Astrocyte (in vitro differentiated cells and primary cell): ENCODE data around the gene CSNK1E. TPM values are rescaled to one million over a fixed set of nuclear protein-coding genes. Genes with fewer than 3 reads are reported as not detected.

ENCODE experiments used
- DNase-seq: peaks from one replicate; pipeline ENCODE4 v3.0.0-alpha.2; 2010; ENCODE audit warnings: low read depth
- FAIRE-seq: peaks from 2 replicates; lab custom pipeline; 2011; peaks lifted over from hg19 to GRCh38; lab: Jason Lieb, UNC
- H2AFZ ChIP-seq: 2 replicates; pipeline ENCODE4 v1.6.0; 2012; ENCODE audit warnings: low read depth, low read length, inconsistent platforms
- H3K27ac ChIP-seq: 2 replicates; pipeline ENCODE4 v1.5.1; 2011; ENCODE audit warnings: low read depth, low read length, inconsistent platforms
- H3K27me3 ChIP-seq: 2 replicates; pipeline ENCODE4 v1.6.0; 2011; ENCODE audit warnings: low read length, inconsistent platforms; ENCODE audit not compliant: insufficient read depth
- H3K36me3 ChIP-seq: 2 replicates; pipeline ENCODE4 v1.5.1; 2011; ENCODE audit warnings: low read length, inconsistent platforms; ENCODE audit not compliant: insufficient read depth
- H3K4me1 ChIP-seq: 2 replicates; pipeline ENCODE4 v1.5.1; 2011; ENCODE audit warnings: low read length, inconsistent platforms; ENCODE audit not compliant: insufficient read depth
- H3K4me2 ChIP-seq: 2 replicates; pipeline ENCODE4 v1.6.0; 2012; ENCODE audit warnings: low read length, inconsistent platforms
- H3K4me3 ChIP-seq: 2 replicates; pipeline ENCODE4 v1.5.1; 2011; ENCODE audit warnings: low read depth, mild to moderate bottlenecking, low read length, inconsistent platforms; ENCODE audit not compliant: insufficient read depth
- H3K79me2 ChIP-seq: 2 replicates; pipeline ENCODE4 v1.6.0; 2012; ENCODE audit warnings: mild to moderate bottlenecking, low read length, inconsistent platforms; ENCODE audit not compliant: insufficient read depth
- H3K9ac ChIP-seq: 2 replicates; pipeline ENCODE4 v1.6.0; 2012; ENCODE audit warnings: mild to moderate bottlenecking, low read length, inconsistent platforms
- H3K9me3 ChIP-seq: 2 replicates; pipeline ENCODE4 v1.5.1; 2012; ENCODE audit warnings: low read depth, mild to moderate bottlenecking, low read length, inconsistent platforms; ENCODE audit not compliant: insufficient read depth
- H4K20me1 ChIP-seq: 2 replicates; pipeline ENCODE4 v1.6.0; 2012; ENCODE audit warnings: low read length, inconsistent platforms; ENCODE audit not compliant: insufficient read depth
- H3K27ac Mint-ChIP-seq: one replicate; pipeline ENCODE4 v1.8.0; 2021; ENCODE audit warnings: mild to moderate bottlenecking, mixed read lengths; ENCODE audit not compliant: unreplicated experiment
- H3K27me3 Mint-ChIP-seq: one replicate; pipeline ENCODE4 v1.8.0; 2021; ENCODE audit warnings: low read depth, mixed read lengths; ENCODE audit not compliant: unreplicated experiment
- H3K36me3 Mint-ChIP-seq: one replicate; pipeline ENCODE4 v1.8.0; 2021; ENCODE audit warnings: low read depth, mixed read lengths; ENCODE audit not compliant: unreplicated experiment
- H3K4me1 Mint-ChIP-seq: one replicate; pipeline ENCODE4 v1.8.0; 2021; ENCODE audit warnings: low read depth, mixed read lengths; ENCODE audit not compliant: unreplicated experiment
- H3K4me3 Mint-ChIP-seq: one replicate; pipeline ENCODE4 v1.8.0; 2021; ENCODE audit warnings: mild to moderate bottlenecking, moderate library complexity, mixed read lengths; ENCODE audit not compliant: unreplicated experiment
- H3K9me3 Mint-ChIP-seq: one replicate; pipeline ENCODE4 v1.8.0; 2021; ENCODE audit warnings: mild to moderate bottlenecking, mixed read lengths; ENCODE audit not compliant: unreplicated experiment
- CTCF ChIP-seq: IDR thresholded peaks from 2 replicates; pipeline ENCODE4 v1.5.1; 2011; ENCODE audit warnings: low read depth, mild to moderate bottlenecking, inconsistent platforms, low read length, moderate library complexity; ENCODE audit not compliant: insufficient read depth
- EZH2 ChIP-seq: IDR thresholded peaks from 2 replicates; pipeline ENCODE4 v1.6.1; 2012; ENCODE audit warnings: mild to moderate bottlenecking, low read length, inconsistent platforms; ENCODE audit not compliant: insufficient read depth
- total RNA-seq: library from RNA; stranded (reverse); gene quantifications from 2 replicates; pipeline ENCODE4 v1.2.1, GENCODE V29; 2021

CSNK1E gene
- total RNA-seq, 1 donor from 2014 or later = 171 TPM

- no peaks in the 10 kb centered on the region for H3K27me3 Mint-ChIP-seq
- Histone ChIP-seq H2AFZ (no peak overlapping the region), H3K4me2 (no peak overlapping the region), H3K36me3 (peaks cover 64% of the 10 kb centered on the region), H3K27me3 (no peaks in the 10 kb centered on the region), H3K9me3 (no peaks in the 10 kb centered on the region), H3K27ac (peak overlapping the region; percentile 4), H3K4me3 (no peak overlapping the region), H4K20me1 (peaks cover 98% of the 10 kb centered on the region), H3K4me1 (peaks cover 35% of the 10 kb centered on the region), H3K9ac (no peak overlapping the region), H3K79me2 (peaks cover 97% of the 10 kb centered on the region)
- no peak overlapping the region for H3K4me3 Mint-ChIP-seq
- no peak for TF ChIP-seq EZH2
- no peak for TF ChIP-seq CTCF
- peaks cover 19% of the 10 kb centered on the region for H3K4me1 Mint-ChIP-seq
- H3K27ac Mint-ChIP-seq = peak overlapping the region; percentile 77
- peaks cover 27% of the 10 kb centered on the region for H3K36me3 Mint-ChIP-seq
- H3K9me3 Mint-ChIP-seq = no peaks in the 10 kb centered on the region
- FAIRE-seq = no peak
- DNase-seq = no peak
These were observed 16.3 kb downstream of the CSNK1E start for GRCh38 chr22:38300946-38301345.

- H4K20me1 ChIP-seq = peaks cover 98% of the 10 kb centered on the region
- H3K9me3 Mint-ChIP-seq = no peaks in the 10 kb centered on the region
- H3K4me1 Mint-ChIP-seq = peaks cover 13% of the 10 kb centered on the region
- peaks cover 69% of the 10 kb centered on the region for H3K36me3 ChIP-seq
- H3K27ac ChIP-seq = peak overlapping the region; percentile 97
- TF ChIP-seq EZH2 (no peak), CTCF (no peak)
- no peaks in the 10 kb centered on the region for H3K27me3 Mint-ChIP-seq
- no peak overlapping the region for H3K4me3 ChIP-seq
- H3K4me2 ChIP-seq = no peak overlapping the region
- peaks cover 97% of the 10 kb centered on the region for H3K79me2 ChIP-seq
- H3K36me3 Mint-ChIP-seq = peaks cover 27% of the 10 kb centered on the region
- peak overlapping the region; percentile 34 for H3K4me3 Mint-ChIP-seq
- no peak for FAIRE-seq
- H3K9ac ChIP-seq = peak overlapping the region; percentile 52
- peak overlapping the region; percentile 77 for H3K27ac Mint-ChIP-seq
- no peak for DNase-seq
- no peaks in the 10 kb centered on the region for H3K9me3 ChIP-seq
- H3K27me3 ChIP-seq = no peaks in the 10 kb centered on the region
- no peak overlapping the region for H2AFZ ChIP-seq
- H3K4me1 ChIP-seq = peaks cover 29% of the 10 kb centered on the region
These were observed 16.9 kb downstream of the CSNK1E start for GRCh38 chr22:38300197-38300945.

GRCh38 chr22:38299770-38300102 is 17.5 kb downstream of the CSNK1E start:
- H3K9me3 ChIP-seq = no peaks in the 10 kb centered on the region
- Mint-ChIP-seq H3K4me1 (peaks cover 12% of the 10 kb centered on the region), H3K9me3 (no peaks in the 10 kb centered on the region), H3K27ac (no peak overlapping the region), H3K36me3 (peaks cover 26% of the 10 kb centered on the region), H3K4me3 (no peak overlapping the region), H3K27me3 (no peaks in the 10 kb centered on the region)
- no peak overlapping the region for H3K4me3 ChIP-seq
- H3K4me2 ChIP-seq = no peak overlapping the region
- peak overlapping the region; percentile 97 for H3K27ac ChIP-seq
- H3K79me2 ChIP-seq = peaks cover 97% of the 10 kb centered on the region
- H3K9ac ChIP-seq = peak overlapping the region; percentile 52
- peaks cover 98% of the 10 kb centered on the region for H4K20me1 ChIP-seq
- no peak overlapping the region for H2AFZ ChIP-seq
- H3K36me3 ChIP-seq = peaks cover 70% of the 10 kb centered on the region
- TF ChIP-seq EZH2 = no peak
- TF ChIP-seq CTCF = no peak
- H3K4me1 ChIP-seq = peaks cover 26% of the 10 kb centered on the region
- no peak for FAIRE-seq
- H3K27me3 ChIP-seq = no peaks in the 10 kb centered on the region
- no peak for DNase-seq
